ENCODE results near the gene SLC38A6. TPM values are rescaled to one million over a fixed set of nuclear protein-coding genes. Genes with fewer than 3 reads are reported as not detected.

Gene SLC38A6
- total RNA-seq, 2 donors from 2014 or later = 5.7 to 6.9 TPM

- H3K4me3 ChIP-seq = no peak overlapping the region
- H3K9me3 ChIP-seq = peaks cover 0 to 3% of the 10 kb centered on the region in 2 donors
- H3K27ac ChIP-seq = no peak overlapping the region
- TF ChIP-seq CTCF (IDR thresholded peaks at IDR 0.05) = no peak
- no peaks in the 10 kb centered on the region for H3K27me3 ChIP-seq
- no peak for DNase-seq (ENCODE audit: low spot score)
- H3K4me1 ChIP-seq = no peaks in the 10 kb centered on the region
- H3K36me3 ChIP-seq = no peaks in the 10 kb centered on the region
Observed at GRCh38 chr14:60963761-60964160, 17.3 kb upstream of the SLC38A6 start.

GRCh38 chr14:60964904-60965303, 16.1 kb upstream of the SLC38A6 start:
- no peak for TF ChIP-seq CTCF (IDR thresholded peaks at IDR 0.05)
- Histone ChIP-seq H3K4me3 (no peak overlapping the region), H3K27ac (no peak overlapping the region), H3K9me3 (no peaks in the 10 kb centered on the region), H3K36me3 (no peaks in the 10 kb centered on the region), H3K4me1 (no peaks in the 10 kb centered on the region), H3K27me3 (no peaks in the 10 kb centered on the region)
- DNase-seq (ENCODE audit: low spot score) = no peak

- no peak for TF ChIP-seq CTCF (IDR thresholded peaks at IDR 0.05)
- Histone ChIP-seq H3K27me3 (no peaks in the 10 kb centered on the region), H3K36me3 (no peaks in the 10 kb centered on the region), H3K9me3 (no peaks in the 10 kb centered on the region), H3K27ac (no peak overlapping the region), H3K4me1 (no peaks in the 10 kb centered on the region), H3K4me3 (no peak overlapping the region)
- DNase-seq (ENCODE audit: low spot score) = no peak
Observed at GRCh38 chr14:60965402-60965801, 15.6 kb upstream of the SLC38A6 start.

GRCh38 chr14:60968099-60968498, 12.9 kb upstream of the SLC38A6 start:
- DNase-seq (ENCODE audit: low spot score) = no peak
- no peaks in the 10 kb centered on the region for H3K4me1 ChIP-seq
- H3K27ac ChIP-seq = no peak overlapping the region
- TF ChIP-seq CTCF (IDR thresholded peaks at IDR 0.05) = no peak
- no peaks in the 10 kb centered on the region for H3K27me3 ChIP-seq
- no peak overlapping the region for H3K4me3 ChIP-seq
- H3K9me3 ChIP-seq = no peaks in the 10 kb centered on the region
- no peaks in the 10 kb centered on the region for H3K36me3 ChIP-seq

- no peak for TF ChIP-seq CTCF (IDR thresholded peaks at IDR 0.05)
- no peak overlapping the region for H3K27ac ChIP-seq
Observed at GRCh38 chr14:60968671-60969070, 12.4 kb upstream of the SLC38A6 start.

GRCh38 chr14:60970146-60970545, 10.9 kb upstream of the SLC38A6 start:
- H3K9me3 ChIP-seq = no peaks in the 10 kb centered on the region
- H3K27me3 ChIP-seq = no peaks in the 10 kb centered on the region
- no peaks in the 10 kb centered on the region for H3K4me1 ChIP-seq
- H3K36me3 ChIP-seq = peaks cover under 1% of the 10 kb centered on the region
- no peak for TF ChIP-seq CTCF (IDR thresholded peaks at IDR 0.05)
- DNase-seq (ENCODE audit: low spot score) = no peak
- H3K4me3 ChIP-seq = no peak overlapping the region
- H3K27ac ChIP-seq = no peak overlapping the region

More at GRCh38 chr14:60968671-60969070, 12.4 kb upstream of the SLC38A6 start:
- Histone ChIP-seq H3K4me1 (no peaks in the 10 kb centered on the region), H3K36me3 (no peaks in the 10 kb centered on the region), H3K4me3 (no peak overlapping the region), H3K27me3 (no peaks in the 10 kb centered on the region), H3K9me3 (no peaks in the 10 kb centered on the region)
- DNase-seq (ENCODE audit: low spot score) = no peak

Data from right atrium auricular region (tissue), 2 donors.